BLaER1 treated with 17β-estradiol and CSF1 and Interleukin-3, amounts not matched to agents 10 nM and 100 nM (cell line): Measurements from ENCODE around the gene SLC16A12.

Experiments used
- H3K27ac ChIP-seq, 11 experiments: shearing (Covaris generic); formaldehyde crosslinking; 2 replicates each; pipeline ENCODE4 v1.8.1; 2022
- H3K27me3 ChIP-seq, 11 experiments: shearing (Covaris generic); formaldehyde crosslinking; 2 replicates each; pipeline ENCODE4 v1.8.1; 2022
- H3K36me3 ChIP-seq, 11 experiments: shearing (Covaris generic); formaldehyde crosslinking; 2 replicates each; pipeline ENCODE4 v1.8.1; 2022
- H3K4me1 ChIP-seq, 10 experiments: shearing (Covaris generic); formaldehyde crosslinking; 2 replicates each; pipeline ENCODE4 v1.8.1; 2022
- H3K4me2 ChIP-seq, 11 experiments: shearing (Covaris generic); formaldehyde crosslinking; 2 replicates each; pipeline ENCODE4 v1.8.1; 2022
- H3K4me3 ChIP-seq, 10 experiments: shearing (Covaris generic); formaldehyde crosslinking; 2 replicates each; pipeline ENCODE4 v1.8.1; 2022
- H3K9ac ChIP-seq, 11 experiments: shearing (Covaris generic); formaldehyde crosslinking; 2 replicates each; pipeline ENCODE4 v1.8.1; 2022
- H3K9me3 ChIP-seq, 11 experiments: shearing (Covaris generic); formaldehyde crosslinking; replicated peaks in 1 of 11; 2 replicates each; pipeline ENCODE4 v1.8.1; 2022
- H4K20me1 ChIP-seq, 11 experiments: shearing (Covaris generic); formaldehyde crosslinking; 2 replicates each; pipeline ENCODE4 v1.8.1; 2022
- Cebpa-rat ChIP-seq, 11 experiments: shearing (Covaris generic); IDR thresholded peaks; 2 replicates each; pipeline ENCODE4 v1.8.1; 2022

SLC16A12 gene

DNA sequence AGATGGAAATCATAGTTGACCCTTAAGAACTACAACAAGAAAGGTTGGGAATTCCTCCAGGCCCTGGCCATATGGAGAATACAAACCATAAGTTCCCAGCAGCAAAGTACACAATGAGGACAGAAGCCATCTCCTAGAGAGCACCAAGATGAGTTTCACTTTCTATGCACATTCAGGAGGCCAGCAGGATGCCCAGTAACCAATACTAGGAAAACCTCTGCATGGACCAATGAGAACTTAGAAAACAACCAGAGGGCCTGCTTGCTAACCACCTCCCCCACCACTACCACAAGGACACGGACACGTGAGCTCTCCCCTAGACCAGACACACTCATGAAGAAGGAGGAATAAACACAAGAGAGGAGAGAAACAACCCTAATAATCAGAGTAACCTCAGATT lies 64.8 kb downstream of the SLC16A12 start:
- Histone ChIP-seq H4K20me1 (no peaks in the 10 kb centered on the region), H3K27ac (0 out of 22 replicates have a peak overlapping the region, but pooled peaks of 1 of the 11 experiments have one; percentile 10), H3K4me2 (peak overlapping the region in 5 of 11 experiments; percentile 12 to 70 (median 56); a peak in 9 of 22 replicates), H3K27me3 (no peaks in the 10 kb centered on the region), H3K9ac (no peak overlapping the region), H3K4me3 (no peak overlapping the region), H3K4me1 (peaks cover 0 to 24% (median 10%) of the 10 kb centered on the region in 10 experiments; a peak in 10 of 20 replicates), H3K36me3 (no peaks in the 10 kb centered on the region), H3K9me3 (no peaks in the 10 kb centered on the region)
- no peak for TF ChIP-seq Cebpa-rat (IDR thresholded peaks at IDR 0.05)

- Histone ChIP-seq H3K9ac (no peak overlapping the region), H3K27me3 (no peaks in the 10 kb centered on the region), H3K4me1 (peaks cover 0 to 24% (median 10%) of the 10 kb centered on the region in 10 experiments; a peak in 10 of 20 replicates), H4K20me1 (no peaks in the 10 kb centered on the region), H3K27ac (no peak overlapping the region), H3K36me3 (no peaks in the 10 kb centered on the region), H3K9me3 (no peaks in the 10 kb centered on the region), H3K4me3 (no peak overlapping the region), H3K4me2 (peak overlapping the region in 7 of 11 experiments; percentile 6 to 70 (median 51); a peak in 10 of 22 replicates)
- no peak for TF ChIP-seq Cebpa-rat (IDR thresholded peaks at IDR 0.05)
Observed at GRCh38 chr10:89469517-89469916, 65.9 kb downstream of the SLC16A12 start.

- H3K27ac ChIP-seq = no peak overlapping the region
- TF ChIP-seq Cebpa-rat (IDR thresholded peaks at IDR 0.05) = no peak
- H3K9ac ChIP-seq = no peak overlapping the region
- H3K9me3 ChIP-seq = no peaks in the 10 kb centered on the region
- H3K4me2 ChIP-seq = peak overlapping the region in 1 of 11 experiments; percentile 70; a peak in 1 of 22 replicates
- no peaks in the 10 kb centered on the region for H3K36me3 ChIP-seq
- no peak overlapping the region for H3K4me3 ChIP-seq
- no peaks in the 10 kb centered on the region for H4K20me1 ChIP-seq
- peaks cover 0 to 24% (median 10%) of the 10 kb centered on the region in 10 experiments; a peak in 10 of 20 replicates for H3K4me1 ChIP-seq
- no peaks in the 10 kb centered on the region for H3K27me3 ChIP-seq
Observed at GRCh38 chr10:89468191-89468965, 67.0 kb downstream of the SLC16A12 start.

DNA sequence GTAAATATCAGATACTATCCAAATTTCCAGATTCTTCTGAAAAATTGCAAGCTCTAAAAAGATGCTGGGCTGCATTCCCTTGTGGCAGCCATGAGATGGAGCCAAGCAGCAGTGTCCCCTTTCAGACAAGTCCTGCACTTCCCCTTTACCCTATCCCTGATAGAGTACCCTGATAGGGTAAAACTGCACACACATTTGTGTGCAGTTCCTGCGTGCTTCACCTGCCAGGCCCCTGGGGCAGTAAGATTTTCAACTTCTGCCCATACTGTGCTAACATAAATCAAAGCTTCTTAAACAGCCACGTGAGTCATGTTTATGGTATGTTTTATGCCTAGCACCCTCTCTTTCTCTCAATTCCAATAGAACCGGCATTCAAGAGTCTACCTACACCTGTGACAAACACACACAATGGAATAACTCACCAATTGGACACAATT lies 68.8 kb downstream of the SLC16A12 start:
- Histone ChIP-seq H3K9me3 (no peaks in the 10 kb centered on the region), H3K27me3 (no peaks in the 10 kb centered on the region), H3K36me3 (no peaks in the 10 kb centered on the region), H4K20me1 (no peaks in the 10 kb centered on the region), H3K4me3 (no peak overlapping the region), H3K4me1 (peaks cover 0 to 24% (median 10%) of the 10 kb centered on the region in 10 experiments; a peak in 10 of 20 replicates), H3K27ac (no peak overlapping the region), H3K4me2 (no peak overlapping the region), H3K9ac (no peak overlapping the region)
- no peak for TF ChIP-seq Cebpa-rat (IDR thresholded peaks at IDR 0.05)

DNA sequence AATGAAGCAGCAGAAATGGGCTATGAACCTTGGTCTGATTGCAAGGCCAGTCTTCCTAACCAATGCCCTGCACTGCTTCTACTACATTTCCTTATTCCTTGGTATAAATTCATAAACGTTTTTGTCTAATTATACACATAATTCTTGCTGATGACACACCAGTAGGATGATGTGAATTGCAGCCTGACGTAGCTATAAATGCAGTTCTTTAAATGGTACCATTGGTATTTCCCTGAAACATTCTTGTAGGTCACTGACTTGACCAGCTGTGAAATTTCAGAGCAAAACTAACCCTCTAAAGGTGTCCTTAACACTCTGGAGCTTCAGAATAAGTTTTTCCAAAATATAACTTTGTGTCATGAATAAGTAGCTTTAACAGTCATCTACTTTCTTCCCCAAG lies 70.2 kb downstream of the SLC16A12 start:
- H3K27me3 ChIP-seq = no peaks in the 10 kb centered on the region
- no peak overlapping the region for H3K4me2 ChIP-seq
- no peak overlapping the region for H3K9ac ChIP-seq
- H3K27ac ChIP-seq = no peak overlapping the region
- H3K4me1 ChIP-seq = peaks cover 0 to 17% (median 7%) of the 10 kb centered on the region in 10 experiments; a peak in 10 of 20 replicates
- no peaks in the 10 kb centered on the region for H3K9me3 ChIP-seq
- no peaks in the 10 kb centered on the region for H4K20me1 ChIP-seq
- H3K4me3 ChIP-seq = no peak overlapping the region
- no peaks in the 10 kb centered on the region for H3K36me3 ChIP-seq
- no peak for TF ChIP-seq Cebpa-rat (IDR thresholded peaks at IDR 0.05)

GRCh38 chr10:89463846-89464537 lies 71.4 kb downstream of the SLC16A12 start:
- Histone ChIP-seq H3K4me2 (no peak overlapping the region), H3K9ac (no peak overlapping the region), H4K20me1 (no peaks in the 10 kb centered on the region), H3K27ac (no peak overlapping the region), H3K4me1 (peaks cover 0 to 5% (median 0%) of the 10 kb centered on the region in 10 experiments; a peak in 5 of 20 replicates), H3K27me3 (no peaks in the 10 kb centered on the region), H3K36me3 (no peaks in the 10 kb centered on the region), H3K4me3 (no peak overlapping the region), H3K9me3 (no peaks in the 10 kb centered on the region)
- TF ChIP-seq Cebpa-rat (IDR thresholded peaks at IDR 0.05) = no peak

DNA sequence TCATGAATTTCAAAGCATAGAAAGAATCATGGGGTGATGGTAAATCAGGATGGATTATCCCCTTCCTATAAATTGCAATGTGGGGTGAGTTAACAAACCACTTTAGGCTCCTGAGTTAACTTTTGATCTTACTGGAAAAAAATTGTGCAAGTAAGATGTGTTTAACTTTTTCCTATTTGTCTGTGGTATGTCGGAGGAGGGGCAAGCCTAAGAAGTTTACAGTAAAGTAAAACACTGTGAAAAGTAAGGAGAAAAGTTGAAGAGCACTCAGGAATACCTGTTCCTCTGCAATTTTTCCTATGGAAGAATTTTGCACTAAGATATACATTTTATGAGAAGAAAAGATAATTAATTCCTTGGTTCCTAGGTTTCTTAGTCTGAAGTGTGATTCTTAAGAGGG lies 76.6 kb downstream of the SLC16A12 start:
- Histone ChIP-seq H4K20me1 (no peaks in the 10 kb centered on the region), H3K9me3 (no peaks in the 10 kb centered on the region), H3K36me3 (no peaks in the 10 kb centered on the region), H3K27me3 (no peaks in the 10 kb centered on the region), H3K4me3 (no peak overlapping the region), H3K27ac (no peak overlapping the region), H3K4me2 (no peak overlapping the region), H3K4me1 (peaks cover 0 to 18% (median 6%) of the 10 kb centered on the region in 10 experiments; a peak in 9 of 20 replicates), H3K9ac (no peak overlapping the region)
- TF ChIP-seq Cebpa-rat (IDR thresholded peaks at IDR 0.05) = no peak

- H4K20me1 ChIP-seq = no peaks in the 10 kb centered on the region
- no peaks in the 10 kb centered on the region for H3K36me3 ChIP-seq
- H3K27ac ChIP-seq = no peak overlapping the region
- no peaks in the 10 kb centered on the region for H3K27me3 ChIP-seq
- no peak for TF ChIP-seq Cebpa-rat (IDR thresholded peaks at IDR 0.05)
- H3K9ac ChIP-seq = no peak overlapping the region
- peaks cover 0 to 18% (median 6%) of the 10 kb centered on the region in 10 experiments; a peak in 9 of 20 replicates for H3K4me1 ChIP-seq
- H3K9me3 ChIP-seq = no peaks in the 10 kb centered on the region
- H3K4me3 ChIP-seq = no peak overlapping the region
- H3K4me2 ChIP-seq = no peak overlapping the region
Observed at GRCh38 chr10:89458291-89458690, 77.1 kb downstream of the SLC16A12 start.
